Caco-2 (cell line): Measurements from ENCODE around the gene PDLIM1. TPM values are rescaled to one million over a fixed set of nuclear protein-coding genes. Genes with fewer than 3 reads are reported as not detected.

ENCODE experiments used
- BruUV-seq: library from RNA; stranded (reverse); fragments of 400-500 nt; replicated peaks from 2 replicates; lab custom pipeline; 2021; lab: Mats Ljungman, UMichigan
- CTCF ChIA-PET: fragments of 300-600 bp; sonication (Branson Sonifier 250); formaldehyde crosslinking; loops from one replicate; lab custom pipeline; 2022; ENCODE audit warnings: antibody characterized with exemption; lab: Charles Lee
- POLR2A ChIA-PET: fragments of 300-600 bp; sonication (Branson Sonifier 250); formaldehyde crosslinking; loops from one replicate; lab custom pipeline; 2022; ENCODE audit warnings: antibody characterized with exemption; lab: Charles Lee
- DNase-seq, 2 experiments: peaks; one replicate each; pipeline versions ENCODE4 v3.0.0 to v3.0.0-alpha.2; 2020 to 2022
- H3K27me3 ChIP-seq: replicated peaks from 2 replicates; pipeline ENCODE4 v1.6.0; 2011; ENCODE audit warnings: low read length; ENCODE audit not compliant: control insufficient read depth, insufficient read depth
- H3K36me3 ChIP-seq: 2 replicates; pipeline ENCODE4 v1.5.1; 2011; ENCODE audit warnings: low read length; ENCODE audit not compliant: control insufficient read depth, insufficient read depth
- H3K4me1 ChIP-seq: fragments of 250-450 bp; sonication (Bioruptor Pico); 2 replicates; pipeline ENCODE4 v1.5.1; 2020; ENCODE audit warnings: mild to moderate bottlenecking
- H3K4me3 ChIP-seq: 2 replicates; pipeline ENCODE4 v1.5.1; 2011; ENCODE audit warnings: low read depth, mild to moderate bottlenecking, control low read depth, low read length
- H3K9me3 ChIP-seq: fragments of 250-450 bp; sonication (Bioruptor Pico); 2 replicates; pipeline ENCODE4 v1.5.1; 2020; ENCODE audit warnings: mild to moderate bottlenecking, moderate library complexity
- H3K27ac Mint-ChIP-seq: one replicate; pipeline ENCODE4 v1.8.0; 2022; ENCODE audit warnings: mixed read lengths; ENCODE audit not compliant: unreplicated experiment
- H3K27me3 Mint-ChIP-seq: one replicate; pipeline ENCODE4 v1.8.0; 2022; ENCODE audit warnings: mixed read lengths; ENCODE audit not compliant: insufficient read depth, unreplicated experiment
- H3K36me3 Mint-ChIP-seq: one replicate; pipeline ENCODE4 v1.8.0; 2022; ENCODE audit warnings: mild to moderate bottlenecking, mixed read lengths; ENCODE audit not compliant: insufficient read depth, unreplicated experiment
- H3K4me1 Mint-ChIP-seq: one replicate; pipeline ENCODE4 v1.8.0; 2022; ENCODE audit warnings: low read depth, mixed read lengths; ENCODE audit not compliant: unreplicated experiment
- H3K4me3 Mint-ChIP-seq: one replicate; pipeline ENCODE4 v1.8.0; 2022; ENCODE audit warnings: mild to moderate bottlenecking, moderate library complexity, mixed read lengths; ENCODE audit not compliant: unreplicated experiment
- H3K9me3 Mint-ChIP-seq: one replicate; pipeline ENCODE4 v1.8.0; 2022; ENCODE audit warnings: mixed read lengths; ENCODE audit not compliant: unreplicated experiment
- CTCF ChIP-seq, 2 experiments: fragments of 200-600 bp in 1 of 2; IDR thresholded peaks; 1 replicate in 1 of 2; 2 replicates in 1 of 2; pipeline versions ENCODE4 v1.5.1 to v1.8.0; 2011 to 2022; ENCODE audit warnings: antibody characterized with exemption in 1 of 2, control low read depth in 1 of 2, inconsistent platforms in 1 of 2, low read depth in 1 of 2, low read length in 1 of 2, mild to moderate bottlenecking in 1 of 2, moderate library complexity in 1 of 2; ENCODE audit not compliant: insufficient read depth in 1 of 2, severe bottlenecking in 1 of 2, unreplicated experiment in 1 of 2
- intact Hi-C: fragments of 100-400 bp; cut with micrococcal nuclease; formaldehyde crosslinking; loops from one replicate; pipeline ENCODE4 v1.10.0; 2022; ENCODE audit not compliant: unreplicated experiment
- total RNA-seq: library from RNA; stranded (reverse); gene quantifications from 2 replicates; pipeline ENCODE4 v1.2.3, GENCODE V29; 2022

Gene PDLIM1
- total RNA-seq, 1 experiment from 2014 or later: 506 TPM

- TF ChIP-seq CTCF (IDR thresholded peaks at IDR 0.05; ENCODE audit: insufficient read depth in 1 of 2, low read depth in 1 of 2, low read length in 1 of 2, severe bottlenecking in 1 of 2, unreplicated experiment in 1 of 2): no peak
- Histone ChIP-seq H3K9me3 (no peaks in the 10 kb centered on the region), H3K27me3 (no peaks in the 10 kb centered on the region), H3K4me3 (no peak overlapping the region), H3K36me3 (peaks cover 2% of the 10 kb centered on the region; the same call in 1 of the 2 replicates), H3K4me1 (peaks cover 44% of the 10 kb centered on the region)
- intact Hi-C loops: no loop called here
- Mint-ChIP-seq H3K9me3 (no peaks in the 10 kb centered on the region), H3K36me3 (peaks cover 25% of the 10 kb centered on the region), H3K4me1 (peaks cover 29% of the 10 kb centered on the region), H3K27me3 (no peaks in the 10 kb centered on the region), H3K27ac (peak overlapping the region; percentile 63), H3K4me3 (no peak overlapping the region)
- DNase-seq: no peak
- no TSS peak for BruUV-seq
- ChIA-PET CTCF (no interaction called here), POLR2A (no interaction called here)
Measured at GRCh38 chr10:95328013-95328412, 37.2 kb upstream of the PDLIM1 start.

GRCh38 chr10:95327367-95327766 lies 36.6 kb upstream of the PDLIM1 start:
- H3K4me3 ChIP-seq: no peak overlapping the region
- H3K36me3 Mint-ChIP-seq: peaks cover 25% of the 10 kb centered on the region
- H3K36me3 ChIP-seq: peaks cover 2% of the 10 kb centered on the region; the same call in 1 of the 2 replicates
- H3K4me3 Mint-ChIP-seq: no peak overlapping the region
- no TSS peak for BruUV-seq
- H3K9me3 Mint-ChIP-seq: no peaks in the 10 kb centered on the region
- ChIA-PET POLR2A (no interaction called here), CTCF (no interaction called here)
- intact Hi-C loops: no loop called here
- no peaks in the 10 kb centered on the region for H3K27me3 Mint-ChIP-seq
- H3K4me1 Mint-ChIP-seq: peaks cover 27% of the 10 kb centered on the region
- no peak for TF ChIP-seq CTCF (IDR thresholded peaks at IDR 0.05; ENCODE audit: insufficient read depth in 1 of 2, low read depth in 1 of 2, low read length in 1 of 2, severe bottlenecking in 1 of 2, unreplicated experiment in 1 of 2)
- no peaks in the 10 kb centered on the region for H3K9me3 ChIP-seq
- peak overlapping the region; percentile 63 for H3K27ac Mint-ChIP-seq
- H3K27me3 ChIP-seq: no peaks in the 10 kb centered on the region
- peaks cover 38% of the 10 kb centered on the region for H3K4me1 ChIP-seq
- DNase-seq: no peak

GRCh38 chr10:95326396-95326795 lies 35.6 kb upstream of the PDLIM1 start:
- Mint-ChIP-seq H3K27me3 (no peaks in the 10 kb centered on the region), H3K4me1 (peaks cover 17% of the 10 kb centered on the region), H3K9me3 (no peaks in the 10 kb centered on the region), H3K36me3 (peaks cover 23% of the 10 kb centered on the region), H3K4me3 (no peak overlapping the region), H3K27ac (no peak overlapping the region)
- Histone ChIP-seq H3K9me3 (no peaks in the 10 kb centered on the region), H3K36me3 (peaks cover 2% of the 10 kb centered on the region; the same call in 1 of the 2 replicates), H3K4me1 (peaks cover 28% of the 10 kb centered on the region), H3K4me3 (no peak overlapping the region), H3K27me3 (no peaks in the 10 kb centered on the region)
- DNase-seq: no peak
- intact Hi-C loops: no loop called here
- ChIA-PET POLR2A (no interaction called here), CTCF (no interaction called here)
- TF ChIP-seq CTCF (IDR thresholded peaks at IDR 0.05; ENCODE audit: insufficient read depth in 1 of 2, low read depth in 1 of 2, low read length in 1 of 2, severe bottlenecking in 1 of 2, unreplicated experiment in 1 of 2): no peak
- BruUV-seq: no TSS peak
